GM21723 (cell line): ENCODE data around the gene OR10V1.
A peak's percentile ranks its signal among the peaks of the same experiment; 100 is the strongest.
"Not testable (repeated sequence)": the region's sequence is repeated elsewhere in the genome, so short reads cannot be mapped to it uniquely, and the experiment has no call there.

ENCODE experiments used
- ATAC-seq: cut with Tn5 transposase; IDR thresholded peaks from one replicate; pipeline ENCODE4 v1.9.1; 2021; ENCODE audit warnings: mild to moderate bottlenecking, moderate library complexity; ENCODE audit not compliant: unreplicated experiment

The OR10V1 gene

GRCh38 chr11:59710136-59710847 is 3.4 kb downstream of the OR10V1 start:
- ATAC-seq = no peak

- ATAC-seq = no peak
Measured at GRCh38 chr11:59708537-59708936, 5.1 kb downstream of the OR10V1 start.

GRCh38 chr11:59707371-59707770 is 6.3 kb downstream of the OR10V1 start:
- ATAC-seq = no peak

GRCh38 chr11:59706518-59707285 is 6.9 kb downstream of the OR10V1 start:
- no peak for ATAC-seq

- ATAC-seq = no peak
Measured at GRCh38 chr11:59705294-59705693, 8.4 kb downstream of the OR10V1 start.

GRCh38 chr11:59703515-59703914 is 10.1 kb downstream of the OR10V1 start:
- not testable (repeated sequence) for ATAC-seq

GRCh38 chr11:59700157-59700556 is 13.5 kb downstream of the OR10V1 start:
- not testable (repeated sequence) for ATAC-seq

- ATAC-seq = no peak
Measured at GRCh38 chr11:59698506-59698905, 15.1 kb downstream of the OR10V1 start.

GRCh38 chr11:59692915-59693314 is 20.7 kb downstream of the OR10V1 start:
- ATAC-seq = no peak

- no peak for ATAC-seq
Measured at GRCh38 chr11:59691156-59691555, 22.5 kb downstream of the OR10V1 start.

- no peak for ATAC-seq
Measured at GRCh38 chr11:59689015-59689414, 24.6 kb downstream of the OR10V1 start.

- ATAC-seq = not testable (repeated sequence)
Measured at GRCh38 chr11:59681260-59681725, 32.4 kb downstream of the OR10V1 start.

- peak; percentile 95 for ATAC-seq
Measured at GRCh38 chr11:59680287-59681154, 33.1 kb downstream of the OR10V1 start.

- ATAC-seq = no peak
Measured at GRCh38 chr11:59679347-59679746, 34.3 kb downstream of the OR10V1 start.

GRCh38 chr11:59678813-59679165 is 34.9 kb downstream of the OR10V1 start:
- no peak for ATAC-seq

- no peak for ATAC-seq
Measured at GRCh38 chr11:59678118-59678812, 35.4 kb downstream of the OR10V1 start.

- no peak for ATAC-seq
Measured at GRCh38 chr11:59676205-59676604, 37.4 kb downstream of the OR10V1 start.

GRCh38 chr11:59674291-59674690 is 39.4 kb downstream of the OR10V1 start:
- no peak for ATAC-seq

GRCh38 chr11:59673291-59673690 is 40.4 kb downstream of the OR10V1 start:
- ATAC-seq = no peak

- ATAC-seq = no peak
Measured at GRCh38 chr11:59671471-59671870, 42.2 kb downstream of the OR10V1 start.

GRCh38 chr11:59669611-59670009 is 44.0 kb downstream of the OR10V1 start:
- ATAC-seq = no peak
